Right hindlimb (tissue), 1 donor: Measurements from ENCODE around the gene TPSG1.
"Not testable (repeated sequence)": the region's sequence is repeated elsewhere in the genome, so short reads cannot be mapped to it uniquely, and the experiment has no call there.

Experiments
- DNase-seq: peaks from one replicate; pipeline ENCODE4 v3.0.0-alpha.2; 2018

TPSG1 gene

DNA sequence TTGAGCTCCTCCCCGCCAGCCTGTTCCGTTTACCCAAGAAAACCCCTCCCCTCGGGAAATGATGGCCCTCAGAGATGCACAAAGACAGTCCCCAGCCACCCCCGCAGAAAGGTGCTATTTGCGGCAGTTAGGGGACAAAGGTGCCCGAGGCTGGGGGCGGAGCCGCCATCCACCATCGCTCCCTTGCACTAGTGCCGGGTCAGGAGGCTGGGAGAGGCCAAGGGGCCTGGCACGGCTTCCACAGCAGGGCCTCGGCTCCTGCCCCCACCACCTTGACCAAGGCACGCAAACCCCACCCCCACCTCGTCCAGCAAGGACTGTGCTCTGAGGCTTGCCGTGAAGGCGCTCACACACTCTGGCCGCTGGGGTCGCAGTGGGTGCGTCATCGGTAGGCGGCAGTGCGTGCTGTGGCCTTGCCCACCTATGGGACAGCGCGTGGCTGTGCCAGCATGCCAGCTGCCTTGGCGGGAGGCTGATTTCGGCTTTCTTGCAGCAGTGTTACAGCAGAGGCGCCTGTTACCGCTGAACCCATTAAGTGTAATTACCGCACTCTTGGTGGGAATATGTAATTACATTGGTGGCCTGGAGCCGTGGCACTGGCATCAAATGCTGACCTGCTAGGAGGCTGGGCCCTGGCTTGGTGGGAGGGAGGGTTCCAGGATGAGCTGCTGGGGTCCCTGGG lies 31.8 kb downstream of the TPSG1 start:
- DNase-seq, result no peak

DNA sequence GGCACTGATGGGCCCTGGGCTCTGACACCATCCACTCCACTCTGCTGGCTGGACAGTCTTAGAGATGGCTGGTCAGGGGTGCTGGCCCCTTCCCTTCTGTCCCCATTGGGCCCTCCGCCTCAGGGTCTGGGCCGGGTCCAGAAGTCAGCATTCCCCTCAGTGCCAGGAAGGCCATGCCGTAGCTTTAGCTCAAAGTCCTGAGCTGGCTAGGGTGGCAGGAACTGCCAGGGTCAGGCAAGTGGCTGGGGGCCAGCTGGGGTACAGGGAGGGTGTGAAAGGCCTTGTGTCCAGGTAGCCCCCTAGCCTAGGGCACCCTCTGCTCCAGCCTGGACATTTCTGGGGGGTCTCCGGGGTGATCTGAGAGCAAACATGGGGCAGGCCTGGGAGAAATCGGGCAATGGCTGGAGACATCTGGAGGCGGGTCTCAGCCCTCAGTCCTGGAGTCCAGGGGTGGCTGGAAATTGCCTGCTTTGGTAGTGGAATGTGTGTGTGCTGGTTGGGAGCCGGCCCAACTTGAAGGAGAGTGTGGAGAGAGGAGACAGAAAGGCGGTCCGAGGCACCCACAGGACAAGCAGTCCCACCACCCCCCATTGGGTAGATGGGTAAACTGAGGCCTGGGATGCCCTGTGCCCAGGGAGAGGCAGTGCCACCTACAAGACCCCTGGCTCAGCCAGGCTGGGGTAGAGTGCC lies 32.5 kb downstream of the TPSG1 start:
- DNase-seq, result no peak

DNA sequence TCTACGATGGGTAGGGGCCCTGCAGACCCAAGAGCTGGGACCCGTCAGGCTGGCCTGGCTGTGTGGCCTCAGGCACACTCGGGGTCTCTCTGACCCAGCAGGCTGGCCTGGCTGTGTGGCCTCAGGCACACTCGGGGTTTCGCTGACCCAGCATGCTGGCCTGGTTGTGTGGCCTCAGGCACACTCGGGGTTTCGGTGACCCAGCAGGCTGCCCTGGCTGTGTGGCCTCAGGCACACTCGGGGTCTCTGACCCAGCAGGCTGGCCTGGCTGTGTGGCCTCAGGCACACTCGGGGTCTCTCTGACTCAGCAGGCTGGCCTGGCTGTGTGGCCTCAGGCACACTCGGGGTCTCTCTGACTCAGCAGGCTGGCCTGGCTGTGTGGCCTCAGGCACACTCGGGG lies 34.3 kb downstream of the TPSG1 start:
- not testable (repeated sequence) for DNase-seq

DNA sequence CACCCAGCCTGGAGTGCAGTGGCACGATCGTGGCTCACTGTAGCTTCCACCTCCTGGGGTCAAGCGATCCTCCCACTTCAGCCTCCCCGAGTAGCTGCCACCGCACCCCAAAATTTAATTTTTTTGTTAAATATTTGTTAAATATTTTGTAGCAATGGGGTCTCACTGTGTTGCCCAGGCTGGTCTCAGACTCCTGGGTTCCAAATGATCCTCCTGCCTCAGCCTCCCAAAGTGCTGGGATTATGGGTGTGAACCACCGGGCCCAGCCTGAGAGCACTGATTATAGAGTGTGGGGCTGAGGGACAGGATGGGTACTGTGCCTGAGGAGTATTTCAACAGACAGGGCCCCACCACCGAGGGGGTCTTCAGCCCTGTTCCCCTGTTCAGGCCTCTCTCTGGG lies 35.6 kb downstream of the TPSG1 start:
- no peak for DNase-seq

DNA sequence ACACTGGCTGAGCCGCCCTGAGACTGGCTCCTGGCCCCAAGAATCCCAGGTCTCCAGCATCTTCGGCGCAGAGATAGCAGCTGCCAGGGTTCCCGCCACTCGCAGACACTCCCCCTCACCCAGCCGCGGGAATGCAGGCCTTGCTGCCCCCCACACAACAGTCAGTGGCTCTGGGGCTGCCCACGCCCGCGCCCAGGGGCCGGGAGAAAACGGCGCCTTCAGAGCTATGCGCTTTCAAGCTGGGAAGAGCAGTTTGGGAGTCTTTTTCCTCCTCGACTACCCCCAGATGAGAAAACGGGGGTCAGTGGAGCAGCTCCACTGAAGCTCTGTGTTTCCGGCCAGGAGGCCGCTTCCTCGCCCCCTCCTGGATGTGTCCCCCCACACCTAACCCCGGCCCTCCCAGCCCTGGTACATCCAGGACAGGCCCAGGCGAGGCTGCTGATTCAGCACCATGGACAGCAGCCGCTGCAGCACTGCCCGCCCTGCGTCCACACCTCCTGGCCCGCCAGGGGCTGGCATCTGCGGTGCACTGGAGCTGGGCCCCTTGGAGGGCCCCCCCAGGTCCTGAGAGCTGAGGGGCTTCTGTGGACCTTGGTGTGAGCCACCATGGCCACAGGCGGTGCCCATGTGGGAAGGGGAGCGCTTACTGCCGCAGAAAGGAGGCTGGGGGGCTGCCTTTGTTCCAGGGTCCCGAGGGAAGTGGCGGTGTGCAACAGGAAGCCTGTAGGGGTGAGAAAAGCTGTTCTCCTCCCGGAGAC lies 36.5 kb downstream of the TPSG1 start:
- DNase-seq, result peak; percentile 60

DNA sequence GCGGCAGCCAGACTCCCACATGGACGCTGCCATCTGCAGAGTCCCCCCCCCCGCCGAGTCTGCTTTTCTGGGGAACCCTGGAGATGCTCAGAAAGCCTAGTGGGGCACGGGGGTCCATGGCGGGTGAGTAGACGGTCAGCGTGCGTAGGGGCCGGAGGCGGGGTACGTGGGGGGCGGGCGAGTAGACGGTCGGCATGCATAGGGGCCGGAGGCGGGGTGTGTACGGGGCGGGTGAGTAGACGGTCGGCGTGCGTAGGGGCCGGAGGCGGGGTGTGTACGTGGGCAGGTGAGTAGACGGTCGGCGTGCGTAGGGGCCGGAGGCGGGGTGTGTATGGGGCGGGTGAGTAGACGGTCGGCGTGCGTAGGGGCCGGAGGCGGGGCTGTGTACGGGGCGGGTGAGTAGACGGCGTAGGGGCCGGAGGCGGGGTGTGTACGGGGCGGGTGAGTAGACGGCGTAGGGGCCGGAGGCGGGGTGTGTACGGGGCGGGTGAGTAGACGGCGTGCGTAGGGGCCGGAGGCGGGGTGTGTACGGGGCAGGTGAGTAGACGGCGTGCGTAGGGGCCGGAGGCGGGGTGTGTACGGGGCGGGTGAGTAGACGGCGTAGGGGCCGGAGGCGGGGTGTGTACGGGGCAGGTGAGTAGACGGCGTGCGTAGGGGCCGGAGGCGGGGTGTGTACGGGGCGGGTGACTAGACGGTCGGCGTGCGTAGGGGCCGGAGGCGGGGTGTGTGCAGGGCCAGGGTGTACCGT lies 39.4 kb downstream of the TPSG1 start:
- DNase-seq, result not testable (repeated sequence)

DNA sequence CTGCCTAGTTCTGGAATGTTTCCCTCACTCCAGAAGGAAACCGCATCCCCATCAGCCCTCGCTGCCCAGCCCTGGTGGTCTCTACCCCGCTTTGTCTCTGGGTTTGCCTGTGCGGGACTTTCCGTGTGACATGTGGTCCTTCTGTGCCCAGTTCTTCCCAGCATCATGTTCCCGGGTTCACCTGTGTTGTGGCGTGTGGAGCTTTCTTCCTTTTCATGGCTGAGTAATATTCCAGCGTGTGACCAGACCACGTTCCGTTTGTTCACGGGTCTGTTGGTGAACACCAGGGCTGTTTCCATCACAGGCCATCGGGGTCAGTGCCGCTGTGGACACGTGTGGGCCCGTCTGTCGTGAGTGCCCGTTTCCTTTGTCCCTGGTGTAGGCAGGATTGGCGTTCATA lies 40.1 kb downstream of the TPSG1 start:
- no peak for DNase-seq

DNA sequence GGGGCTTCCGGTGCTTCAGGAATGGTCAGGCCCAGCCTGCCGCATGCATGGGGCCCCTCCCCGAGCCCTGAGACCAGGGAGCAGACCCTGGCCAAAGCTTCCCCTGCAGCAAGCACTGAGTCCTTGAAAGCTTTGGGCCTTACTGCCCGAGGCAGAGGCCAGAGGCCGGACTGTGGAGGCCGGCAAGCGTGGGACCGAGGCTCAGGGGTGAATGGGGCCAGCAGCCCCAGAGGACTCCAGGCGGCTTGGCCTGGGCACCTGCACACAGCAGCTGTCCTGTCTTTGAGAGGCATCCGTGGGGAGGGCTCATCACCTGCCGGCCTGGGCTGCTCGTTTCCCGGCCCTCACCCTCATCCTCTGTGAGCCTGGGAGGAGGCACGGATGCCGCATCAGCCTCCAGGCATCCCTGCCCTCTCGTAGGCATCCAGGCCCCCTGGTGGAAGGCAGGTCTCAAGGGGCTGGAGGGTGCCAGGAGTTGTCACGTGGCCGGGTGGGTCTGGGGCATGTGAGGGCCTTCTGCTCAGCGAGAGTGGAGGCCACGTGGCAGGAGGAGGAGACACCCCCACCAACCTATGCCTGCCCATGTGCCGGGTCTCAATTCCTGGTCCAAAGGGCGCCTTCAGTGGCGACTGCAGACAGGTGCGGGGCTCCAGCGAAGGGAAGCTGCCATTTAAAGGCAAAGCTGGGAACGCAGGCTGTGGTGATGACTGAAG lies 40.8 kb downstream of the TPSG1 start:
- DNase-seq, result no peak

DNA sequence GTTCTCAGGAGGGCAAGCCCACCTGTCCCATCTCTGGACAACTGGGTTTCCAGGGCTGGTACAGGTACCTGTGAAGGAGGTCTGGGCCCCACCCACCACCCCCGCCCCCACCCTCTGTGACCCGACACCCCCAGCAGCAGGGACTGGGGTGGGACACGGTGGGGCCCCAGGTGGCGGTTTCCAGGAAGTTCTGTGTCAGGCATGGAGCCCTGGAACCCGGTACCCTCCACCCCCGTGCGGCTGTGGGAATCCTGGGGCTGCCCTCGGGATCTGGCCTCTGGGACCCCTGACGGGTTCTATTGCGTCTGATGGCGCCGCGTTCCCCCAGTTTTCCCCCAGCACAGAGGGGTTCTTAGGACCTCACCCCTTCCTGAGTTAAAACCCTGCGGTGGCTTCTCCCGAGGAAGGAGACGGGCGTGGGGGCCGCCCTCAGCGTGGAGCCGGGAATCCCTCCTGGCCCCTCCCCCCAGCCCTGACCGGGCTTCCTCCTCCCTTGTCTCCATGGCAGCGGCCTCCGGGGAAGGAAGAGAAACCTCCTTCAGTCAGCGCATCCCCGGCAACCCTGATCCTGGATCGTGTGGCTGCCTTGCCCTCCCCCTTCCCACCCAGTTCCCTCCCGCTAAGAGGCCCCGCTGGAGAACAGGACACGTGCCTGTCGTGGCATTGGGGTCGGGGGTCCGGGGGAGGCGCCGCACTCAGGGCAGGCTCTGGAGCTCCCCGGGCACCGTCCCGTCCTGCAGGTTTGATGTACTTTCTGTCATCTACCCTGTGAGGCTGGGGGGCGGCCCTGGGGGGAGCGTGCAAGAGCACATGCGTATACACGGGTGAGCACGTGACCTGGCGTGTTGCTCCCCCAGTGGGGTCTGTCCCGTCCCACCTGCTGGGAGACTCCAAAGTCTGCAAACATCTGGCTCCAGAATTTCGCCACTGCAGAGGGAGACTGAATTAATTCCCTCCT lies 41.8 kb downstream of the TPSG1 start:
- peak; percentile 53 for DNase-seq

DNA sequence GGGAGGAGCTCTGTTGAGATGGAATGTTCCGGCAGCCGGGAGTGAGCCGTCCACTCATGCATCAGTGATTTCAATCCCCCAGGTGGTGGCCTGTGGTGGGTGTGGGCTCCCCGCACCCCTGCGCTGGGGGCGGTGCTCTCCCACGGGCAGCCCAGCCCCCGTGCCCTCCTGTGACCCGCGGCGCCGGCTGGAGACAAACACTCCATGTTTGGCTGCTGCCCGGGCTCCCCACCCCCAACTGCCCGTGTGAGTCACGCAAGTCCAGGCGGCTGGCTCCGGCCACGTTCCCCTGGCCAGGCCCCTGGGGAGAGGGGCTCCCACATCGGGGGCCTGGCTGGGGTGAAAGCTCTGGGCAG lies 42.8 kb downstream of the TPSG1 start:
- DNase-seq, result peak; percentile 50

DNA sequence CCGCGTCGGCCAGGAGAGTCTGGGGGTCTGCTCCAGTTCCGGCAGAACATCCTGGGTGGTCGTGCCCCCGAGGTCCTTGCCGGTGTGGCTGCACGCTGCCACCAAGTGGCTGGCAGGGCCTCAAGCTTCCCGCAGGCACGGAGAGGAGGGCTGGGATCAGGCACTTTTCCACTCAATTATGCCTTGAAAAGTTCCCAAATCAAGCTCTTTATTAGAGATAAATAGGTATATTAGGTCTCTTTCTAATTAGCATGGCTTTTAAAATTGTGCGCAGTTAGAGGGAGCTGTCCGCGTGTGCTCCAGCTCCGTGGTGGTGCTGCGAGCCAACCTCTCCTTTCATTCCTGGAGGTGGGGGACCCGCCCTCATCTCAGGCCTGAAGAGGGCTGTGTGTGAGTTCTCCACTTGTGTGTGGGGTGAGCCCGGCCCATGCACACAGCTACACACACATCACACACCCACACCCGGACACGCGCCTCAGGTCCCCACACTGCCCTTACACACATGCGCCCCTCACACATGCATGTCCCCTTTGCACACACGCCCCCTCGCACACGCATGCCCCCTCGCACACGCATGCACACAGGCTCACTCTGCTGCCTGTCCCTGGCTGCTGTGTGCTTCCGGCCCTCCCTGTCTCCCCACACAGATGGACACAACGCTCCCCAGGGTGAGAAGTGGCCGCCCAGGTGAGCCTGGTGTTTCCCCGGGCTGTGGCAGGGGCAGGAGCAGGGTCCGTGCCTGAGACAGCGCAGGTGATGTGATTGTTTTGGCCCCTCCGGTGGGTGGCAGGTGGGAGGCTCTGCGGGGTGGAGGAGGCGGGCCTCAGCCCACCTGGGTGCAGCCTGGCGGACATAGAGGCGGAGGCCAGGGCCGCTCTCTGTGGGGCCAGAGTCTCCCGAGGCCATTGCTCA lies 43.4 kb downstream of the TPSG1 start:
- DNase-seq, result no peak

DNA sequence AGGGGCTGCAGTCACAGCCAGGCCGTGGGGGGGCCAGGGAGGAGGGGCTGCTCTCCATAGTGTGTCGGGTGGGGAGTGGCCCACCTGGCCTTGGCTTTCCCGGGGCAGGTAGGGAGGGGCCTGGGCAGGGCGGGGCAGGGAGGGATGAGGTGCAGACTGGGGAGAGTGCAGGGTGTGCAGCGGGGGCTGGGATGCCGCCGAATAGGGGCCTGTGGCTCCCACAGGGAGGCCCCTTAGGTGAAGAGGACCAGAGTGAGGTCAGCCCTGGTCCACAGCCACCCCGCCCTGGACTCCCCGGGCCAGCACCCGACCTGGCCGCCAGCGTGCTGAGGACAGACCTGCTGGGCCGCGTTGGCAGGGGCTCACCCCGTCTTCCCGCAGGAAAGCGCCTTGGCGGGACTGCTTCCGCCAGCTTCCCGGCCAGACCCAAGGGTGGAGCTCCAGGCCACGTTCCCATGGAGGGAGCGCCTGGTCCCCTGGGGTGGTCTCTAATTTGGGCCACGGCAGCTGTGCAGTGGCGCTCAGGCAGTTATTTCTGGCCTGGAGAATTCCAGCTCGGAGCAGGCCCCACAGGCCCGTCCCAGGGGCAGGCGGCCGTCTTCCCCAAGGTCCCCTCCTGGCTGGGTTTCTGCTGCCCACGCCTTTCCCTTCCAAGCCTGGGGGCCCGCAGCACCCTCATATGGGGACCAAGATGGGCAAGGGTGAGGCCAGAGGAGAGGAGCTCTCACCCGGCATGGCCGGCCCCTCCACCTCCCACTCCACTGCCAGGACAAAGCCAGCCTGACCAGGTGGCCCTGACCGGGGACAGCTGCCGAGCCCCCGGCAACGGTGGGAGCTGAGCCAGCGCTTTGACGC lies 44.3 kb downstream of the TPSG1 start:
- peak; percentile 67 for DNase-seq

DNA sequence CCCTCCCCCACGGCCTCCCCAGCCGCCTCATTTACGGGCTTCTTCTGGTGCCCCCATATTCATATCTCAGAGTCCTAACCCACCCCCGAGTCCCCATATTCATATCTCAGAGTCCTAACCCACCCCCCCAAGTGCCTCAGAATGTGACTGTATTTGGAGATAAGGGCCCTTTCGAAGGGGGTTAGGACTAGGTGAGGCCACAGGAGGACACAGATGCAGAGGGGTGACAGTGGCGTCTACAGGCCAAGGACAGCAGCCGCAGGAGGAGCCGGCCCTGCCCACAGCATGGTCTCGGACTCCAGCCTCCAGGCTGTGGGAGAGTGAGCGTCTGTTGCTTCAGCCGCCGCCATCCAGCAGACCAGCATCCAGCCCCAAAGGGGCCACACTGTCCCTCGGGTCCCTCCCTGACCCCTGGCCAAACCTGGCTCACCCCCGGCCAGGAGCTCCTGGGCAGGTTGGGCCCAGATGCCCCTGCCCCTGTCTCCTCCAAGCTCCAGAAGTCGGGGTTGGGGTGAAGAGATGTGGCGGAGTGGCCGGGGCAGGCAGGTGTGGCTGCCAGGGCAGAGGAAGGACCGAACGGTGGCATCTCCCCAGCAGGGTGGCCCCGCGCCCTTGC lies 46.7 kb downstream of the TPSG1 start:
- no peak for DNase-seq

DNA sequence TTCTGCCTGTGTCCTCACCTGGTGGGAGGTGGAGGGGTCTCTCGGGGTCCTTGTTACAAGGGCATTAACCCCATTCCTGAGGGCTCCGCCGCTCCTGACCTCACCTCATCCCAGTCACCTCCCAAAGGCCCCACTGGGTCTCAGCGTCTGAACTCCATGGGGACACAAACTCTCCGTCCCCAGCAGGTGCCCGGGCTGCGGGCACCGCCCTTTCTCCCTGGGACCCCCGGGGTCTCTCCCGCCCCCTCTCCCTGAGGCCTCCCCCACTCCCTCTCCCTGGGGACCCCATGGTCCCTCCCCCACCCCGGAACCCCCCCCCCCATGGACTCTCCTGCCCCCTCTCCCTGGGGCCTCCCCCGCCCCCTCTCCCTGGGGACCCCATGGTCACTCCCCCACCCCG lies 47.3 kb downstream of the TPSG1 start:
- no peak for DNase-seq

DNA sequence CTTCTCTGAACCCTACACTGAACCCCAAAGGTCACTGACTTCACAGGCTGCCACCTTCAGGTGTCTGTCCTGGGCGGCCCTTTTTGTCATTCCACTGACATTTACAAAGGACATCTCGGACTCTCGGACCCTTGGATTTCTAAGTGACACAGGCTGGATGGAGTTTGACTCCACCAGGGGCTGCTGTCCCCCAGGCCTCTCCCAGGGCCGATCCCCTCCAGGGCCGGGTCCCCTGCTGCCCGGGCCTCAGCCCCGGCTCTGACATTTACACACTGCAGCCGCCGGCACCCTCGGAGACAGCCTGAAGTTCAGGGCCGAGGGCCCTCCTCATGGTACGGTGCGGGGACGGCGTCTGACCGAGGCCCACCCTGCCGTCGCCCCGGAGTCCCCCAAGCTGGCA lies 48.0 kb downstream of the TPSG1 start:
- no peak for DNase-seq

DNA sequence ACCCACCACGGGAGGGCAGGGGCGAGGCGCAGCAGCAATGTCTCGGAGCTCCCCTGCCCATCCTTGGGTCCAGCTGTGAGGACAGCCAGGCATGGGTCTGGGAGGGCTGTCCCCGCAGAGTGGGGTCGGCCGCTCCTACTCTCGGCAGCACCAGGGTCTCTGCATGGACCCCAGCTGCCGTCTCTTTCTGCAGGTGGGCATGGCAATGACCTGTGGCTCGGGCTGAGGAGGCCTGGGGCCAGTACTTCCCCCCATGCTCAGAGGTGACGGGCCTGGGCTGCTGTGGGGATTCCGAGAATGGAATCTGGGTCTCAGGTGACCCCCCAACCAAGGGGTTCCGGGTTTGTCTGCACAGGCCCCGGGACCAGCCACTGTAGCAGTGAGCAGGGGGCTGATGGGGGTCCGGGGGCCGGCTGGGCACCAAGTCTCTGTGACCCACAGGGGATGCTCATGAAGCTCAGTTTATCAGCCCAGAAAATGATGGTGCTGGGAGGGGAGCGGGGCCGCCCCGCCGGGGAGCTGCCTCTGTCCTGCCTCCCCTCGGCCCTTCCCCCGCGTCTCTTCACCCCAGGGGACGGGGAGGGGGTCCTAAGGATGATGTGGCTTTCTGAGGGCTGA lies 48.7 kb downstream of the TPSG1 start:
- no peak for DNase-seq

DNA sequence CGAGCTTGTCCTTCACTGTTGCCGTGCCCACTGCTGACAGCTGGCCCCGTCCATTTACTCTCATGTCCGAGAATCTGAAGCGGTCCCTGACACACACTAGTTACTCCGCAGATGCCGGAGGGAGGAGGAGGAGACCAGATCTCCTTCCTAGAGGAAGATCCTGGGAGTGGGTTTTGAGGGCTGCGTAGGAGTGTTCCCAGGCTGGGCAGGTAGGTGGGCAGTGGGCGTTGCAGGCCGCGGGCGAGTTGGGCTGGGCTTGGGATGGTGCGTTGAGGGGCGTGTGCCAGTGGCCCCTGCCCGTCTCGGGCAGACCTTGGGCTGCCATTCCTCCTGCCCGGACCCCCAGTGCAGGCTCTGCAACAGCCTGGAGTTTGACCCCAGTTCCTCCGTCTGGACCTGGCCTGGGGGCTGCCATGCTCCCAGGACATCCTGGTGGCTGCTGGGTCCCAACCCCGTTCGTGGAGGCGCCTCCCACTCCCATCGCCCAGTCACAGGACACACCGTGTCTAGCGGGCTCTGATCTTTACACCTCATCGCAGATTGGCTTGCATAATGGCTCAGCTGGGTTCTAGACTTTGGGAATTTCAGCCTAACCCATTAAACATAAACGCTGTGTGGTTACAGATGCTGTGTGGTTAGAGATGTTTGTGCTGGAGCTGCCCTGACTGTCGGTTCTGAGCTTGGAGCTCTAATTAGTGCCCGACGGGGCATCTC lies 49.3 kb downstream of the TPSG1 start:
- DNase-seq, result no peak
